Body of pancreas (tissue), 4 donors: ENCODE results near the gene MRC1.

Experiments used
- POLR2A ChIP-seq, 3 donors: fragments of 450-650 bp; IDR thresholded peaks; one replicate each; pipeline ENCODE4 v1.6.1; 2016; ENCODE audit warnings: antibody characterized with exemption in 3 of 3, mild to moderate bottlenecking in 2 of 3
- TF ChIP-seq, protein P1 (sequence below), 7 experiments: fragments of 450-650 bp in 4 of 7; fragments of 200-600 bp in 3 of 7; sonication (generic) in 3 of 7; IDR thresholded peaks; one replicate each; pipeline ENCODE4 v1.5.1; 2016 to 2019; ENCODE audit warnings: antibody characterized with exemption in 7 of 7

DNA sequence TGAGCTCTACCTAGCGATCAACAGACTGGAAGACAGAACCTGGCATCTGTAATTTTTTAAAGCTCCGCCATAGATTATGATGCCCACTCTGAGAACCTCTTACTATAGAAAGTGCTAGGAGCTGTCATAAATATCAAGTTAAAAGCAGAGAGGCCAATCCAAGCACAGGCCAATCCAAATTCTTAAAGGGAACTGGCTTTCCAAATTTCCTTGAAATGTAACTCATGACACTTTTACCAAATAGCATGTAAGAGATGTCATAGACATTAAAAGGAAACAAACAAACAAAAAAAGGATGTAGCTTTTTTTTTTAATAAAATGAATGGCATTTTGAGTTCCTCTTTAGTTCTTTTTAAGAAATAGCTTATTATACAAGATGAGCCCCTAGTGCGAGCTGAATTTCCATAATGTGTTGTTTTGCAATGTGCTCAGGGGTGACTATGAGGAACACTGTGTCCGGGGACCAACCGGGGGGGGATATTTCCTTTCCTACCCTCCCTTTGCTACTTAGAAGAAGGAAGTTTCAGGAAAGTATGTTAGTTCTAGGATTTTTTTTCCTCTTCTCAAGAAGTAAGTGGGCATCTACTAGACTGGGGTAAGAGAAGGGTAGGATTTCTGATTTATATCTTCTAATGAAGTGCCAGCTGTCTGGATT is 23.7 kb upstream of the MRC1 start:
- TF ChIP-seq, protein P1, sequence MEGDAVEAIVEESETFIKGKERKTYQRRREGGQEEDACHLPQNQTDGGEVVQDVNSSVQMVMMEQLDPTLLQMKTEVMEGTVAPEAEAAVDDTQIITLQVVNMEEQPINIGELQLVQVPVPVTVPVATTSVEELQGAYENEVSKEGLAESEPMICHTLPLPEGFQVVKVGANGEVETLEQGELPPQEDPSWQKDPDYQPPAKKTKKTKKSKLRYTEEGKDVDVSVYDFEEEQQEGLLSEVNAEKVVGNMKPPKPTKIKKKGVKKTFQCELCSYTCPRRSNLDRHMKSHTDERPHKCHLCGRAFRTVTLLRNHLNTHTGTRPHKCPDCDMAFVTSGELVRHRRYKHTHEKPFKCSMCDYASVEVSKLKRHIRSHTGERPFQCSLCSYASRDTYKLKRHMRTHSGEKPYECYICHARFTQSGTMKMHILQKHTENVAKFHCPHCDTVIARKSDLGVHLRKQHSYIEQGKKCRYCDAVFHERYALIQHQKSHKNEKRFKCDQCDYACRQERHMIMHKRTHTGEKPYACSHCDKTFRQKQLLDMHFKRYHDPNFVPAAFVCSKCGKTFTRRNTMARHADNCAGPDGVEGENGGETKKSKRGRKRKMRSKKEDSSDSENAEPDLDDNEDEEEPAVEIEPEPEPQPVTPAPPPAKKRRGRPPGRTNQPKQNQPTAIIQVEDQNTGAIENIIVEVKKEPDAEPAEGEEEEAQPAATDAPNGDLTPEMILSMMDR (IDR thresholded peaks at IDR 0.05) = no peak
- no peak for TF ChIP-seq POLR2A (IDR thresholded peaks at IDR 0.05)
